Vagina (tissue), 2 donors: ENCODE measurements around the gene HOXA10.

Experiments
- POLR2AphosphoS5 ChIP-seq, 2 donors: sonication (generic); formaldehyde crosslinking; IDR thresholded peaks; one replicate each; pipeline ENCODE4 v1.9.0; 2017; ENCODE audit warnings: antibody characterized with exemption in 2 of 2, mild to moderate bottlenecking in 2 of 2, low read depth in 1 of 2; ENCODE audit not compliant: insufficient read depth in 1 of 2
- TF ChIP-seq, protein P1 (sequence below), 3 experiments: fragments of 450-650 bp in 2 of 3; fragments of 200-600 bp in 1 of 3; sonication (generic) in 1 of 3; IDR thresholded peaks; one replicate each; pipeline ENCODE4 v1.5.1; 2017 to 2019; ENCODE audit warnings: antibody characterized with exemption in 3 of 3, mild to moderate bottlenecking in 2 of 3, moderate library complexity in 2 of 3

- TF ChIP-seq POLR2AphosphoS5 (IDR thresholded peaks at IDR 0.05; ENCODE audit: insufficient read depth in 1 of 2, low read depth in 1 of 2), result no peak
- TF ChIP-seq, protein P1, sequence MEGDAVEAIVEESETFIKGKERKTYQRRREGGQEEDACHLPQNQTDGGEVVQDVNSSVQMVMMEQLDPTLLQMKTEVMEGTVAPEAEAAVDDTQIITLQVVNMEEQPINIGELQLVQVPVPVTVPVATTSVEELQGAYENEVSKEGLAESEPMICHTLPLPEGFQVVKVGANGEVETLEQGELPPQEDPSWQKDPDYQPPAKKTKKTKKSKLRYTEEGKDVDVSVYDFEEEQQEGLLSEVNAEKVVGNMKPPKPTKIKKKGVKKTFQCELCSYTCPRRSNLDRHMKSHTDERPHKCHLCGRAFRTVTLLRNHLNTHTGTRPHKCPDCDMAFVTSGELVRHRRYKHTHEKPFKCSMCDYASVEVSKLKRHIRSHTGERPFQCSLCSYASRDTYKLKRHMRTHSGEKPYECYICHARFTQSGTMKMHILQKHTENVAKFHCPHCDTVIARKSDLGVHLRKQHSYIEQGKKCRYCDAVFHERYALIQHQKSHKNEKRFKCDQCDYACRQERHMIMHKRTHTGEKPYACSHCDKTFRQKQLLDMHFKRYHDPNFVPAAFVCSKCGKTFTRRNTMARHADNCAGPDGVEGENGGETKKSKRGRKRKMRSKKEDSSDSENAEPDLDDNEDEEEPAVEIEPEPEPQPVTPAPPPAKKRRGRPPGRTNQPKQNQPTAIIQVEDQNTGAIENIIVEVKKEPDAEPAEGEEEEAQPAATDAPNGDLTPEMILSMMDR (IDR thresholded peaks at IDR 0.05), result no peak
These were observed 27.5 kb downstream of the HOXA10 start for GRCh38 chr7:27146491-27147198.
